Endodermal cell (in vitro differentiated cells): ENCODE data around the gene OR8B2. TPM values are rescaled to one million over a fixed set of nuclear protein-coding genes. Genes with fewer than 3 reads are reported as not detected.
"Not testable (repeated sequence)": the region's sequence is repeated elsewhere in the genome, so short reads cannot be mapped to it uniquely, and the experiment has no call there.

Source experiments
- DNase-seq: peaks from one replicate; pipeline ENCODE4 v3.0.0-alpha.2; 2017
- H3K27ac ChIP-seq: 2 replicates; pipeline ENCODE4 v1.5.1; 2013; ENCODE audit warnings: mild to moderate bottlenecking, low read depth, low read length, moderate library complexity
- H3K27me3 ChIP-seq: 2 replicates; pipeline ENCODE4 v1.6.1; 2013; ENCODE audit warnings: mild to moderate bottlenecking, low read length, moderate library complexity; ENCODE audit not compliant: insufficient read depth, control insufficient read depth, poor library complexity, severe bottlenecking
- H3K36me3 ChIP-seq: 2 replicates; pipeline ENCODE4 v1.7.0; 2013; ENCODE audit warnings: mild to moderate bottlenecking, low read length, moderate library complexity; ENCODE audit not compliant: control insufficient read depth, insufficient read depth
- H3K4me1 ChIP-seq: one replicate; pipeline ENCODE4 v1.7.0; 2013; ENCODE audit warnings: low read length; ENCODE audit not compliant: control insufficient read depth, insufficient read depth
- H3K4me3 ChIP-seq: 2 replicates; pipeline ENCODE4 v1.5.1; 2013; ENCODE audit warnings: mild to moderate bottlenecking, low read length, moderate library complexity
- H3K9ac ChIP-seq: 2 replicates; pipeline ENCODE4 v1.6.1; 2013; ENCODE audit warnings: mild to moderate bottlenecking, low read length, moderate library complexity; ENCODE audit not compliant: poor library complexity, severe bottlenecking; ENCODE audit errors: extremely low read depth
- H3K9me3 ChIP-seq: 2 replicates; pipeline ENCODE4 v1.6.1; 2013; ENCODE audit warnings: mild to moderate bottlenecking, low read length, moderate library complexity; ENCODE audit not compliant: control insufficient read depth
- H3K27ac Mint-ChIP-seq: 2 replicates; pipeline ENCODE4 v1.8.0; 2020; ENCODE audit warnings: mixed read lengths
- H3K27me3 Mint-ChIP-seq: 2 replicates; pipeline ENCODE4 v1.8.0; 2021; ENCODE audit warnings: mild to moderate bottlenecking, mixed read lengths; ENCODE audit not compliant: insufficient read depth
- H3K36me3 Mint-ChIP-seq: 2 replicates; pipeline ENCODE4 v1.8.0; 2020; ENCODE audit warnings: low read depth, mixed read lengths
- H3K4me1 Mint-ChIP-seq: 2 replicates; pipeline ENCODE4 v1.8.0; 2020; ENCODE audit warnings: mixed read lengths
- H3K4me3 Mint-ChIP-seq: 2 replicates; pipeline ENCODE4 v1.8.0; 2020; ENCODE audit warnings: mild to moderate bottlenecking, moderate library complexity, mixed read lengths
- H3K9me3 Mint-ChIP-seq: 2 replicates; pipeline ENCODE4 v1.8.0; 2020; ENCODE audit warnings: mild to moderate bottlenecking, mixed read lengths
- WGBS, 2 experiments: methylation state at CpG; one replicate each; pipeline versions ENCODE4 v1.1.5 to v1.1.7; 2013; ENCODE audit warnings: missing lambda C conversion rate in 2 of 2, mixed read lengths in 1 of 2; ENCODE audit not compliant: insufficient coverage in 1 of 2, insufficient read length in 1 of 2; 5-methylcytosine and 5-hydroxymethylcytosine counted together
- total RNA-seq, 2 donors: library from RNA; stranded (reverse); fragmentation: NEBNext Ultra II Directional in 1 of 2; extraction: Animal tissue kit (Norgen Biotek cat#: 25700) in 1 of 2; gene quantifications; 2 replicates in 1 of 2; 3 replicates in 1 of 2; pipeline ENCODE4 v1.2.1, GENCODE V29; 2021
- TF ChIP-seq, protein P1 (sequence below): fragments of 200-600 bp; sonication (generic); conservative IDR thresholded peaks from 2 replicates; pipeline ENCODE4 v1.5.0; 2021; ENCODE audit warnings: antibody characterized with exemption, mild to moderate bottlenecking

OR8B2 gene
- total RNA-seq, 2 donors from 2014 or later = not detected

DNA sequence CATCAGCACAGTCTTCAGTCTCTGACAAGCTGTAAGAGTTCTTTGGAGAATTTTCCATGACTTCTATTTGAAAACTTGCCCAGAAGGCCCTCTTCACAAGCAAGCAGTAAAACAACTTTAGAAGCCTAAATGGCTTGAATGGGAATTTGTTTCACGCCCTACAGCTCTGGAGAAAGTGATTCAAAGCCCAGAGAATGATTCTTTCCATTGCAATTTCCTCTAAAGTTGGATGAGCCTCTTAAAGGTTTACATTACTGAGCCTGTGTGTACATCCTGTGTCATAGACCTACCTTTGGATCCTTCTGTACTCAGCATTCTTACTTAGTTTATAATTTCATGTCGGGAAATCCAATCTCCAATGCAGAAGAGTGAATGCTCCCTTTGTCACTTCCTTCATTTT, 21.3 kb upstream of the OR8B2 start:
- Mint-ChIP-seq H3K4me3 (no peak overlapping the region), H3K27ac (no peak overlapping the region), H3K4me1 (peaks cover 13% of the 10 kb centered on the region), H3K36me3 (peaks cover 3% of the 10 kb centered on the region), H3K9me3 (peaks cover 14% of the 10 kb centered on the region), H3K27me3 (peaks cover 17% of the 10 kb centered on the region)
- TF ChIP-seq, protein P1, sequence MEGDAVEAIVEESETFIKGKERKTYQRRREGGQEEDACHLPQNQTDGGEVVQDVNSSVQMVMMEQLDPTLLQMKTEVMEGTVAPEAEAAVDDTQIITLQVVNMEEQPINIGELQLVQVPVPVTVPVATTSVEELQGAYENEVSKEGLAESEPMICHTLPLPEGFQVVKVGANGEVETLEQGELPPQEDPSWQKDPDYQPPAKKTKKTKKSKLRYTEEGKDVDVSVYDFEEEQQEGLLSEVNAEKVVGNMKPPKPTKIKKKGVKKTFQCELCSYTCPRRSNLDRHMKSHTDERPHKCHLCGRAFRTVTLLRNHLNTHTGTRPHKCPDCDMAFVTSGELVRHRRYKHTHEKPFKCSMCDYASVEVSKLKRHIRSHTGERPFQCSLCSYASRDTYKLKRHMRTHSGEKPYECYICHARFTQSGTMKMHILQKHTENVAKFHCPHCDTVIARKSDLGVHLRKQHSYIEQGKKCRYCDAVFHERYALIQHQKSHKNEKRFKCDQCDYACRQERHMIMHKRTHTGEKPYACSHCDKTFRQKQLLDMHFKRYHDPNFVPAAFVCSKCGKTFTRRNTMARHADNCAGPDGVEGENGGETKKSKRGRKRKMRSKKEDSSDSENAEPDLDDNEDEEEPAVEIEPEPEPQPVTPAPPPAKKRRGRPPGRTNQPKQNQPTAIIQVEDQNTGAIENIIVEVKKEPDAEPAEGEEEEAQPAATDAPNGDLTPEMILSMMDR = no peak
- peaks cover 4% of the 10 kb centered on the region for H3K9me3 ChIP-seq
- no peak overlapping the region for H3K27ac ChIP-seq
- no peak overlapping the region for H3K9ac ChIP-seq
- 91 to 100% methylated on average over 2 of the region's 2 CpGs for WGBS, 2 experiments
- H3K36me3 ChIP-seq = no peaks in the 10 kb centered on the region
- H3K4me1 ChIP-seq = no peaks in the 10 kb centered on the region
- no peak for DNase-seq
- H3K4me3 ChIP-seq = no peak overlapping the region
- peaks cover 32% of the 10 kb centered on the region for H3K27me3 ChIP-seq

DNA sequence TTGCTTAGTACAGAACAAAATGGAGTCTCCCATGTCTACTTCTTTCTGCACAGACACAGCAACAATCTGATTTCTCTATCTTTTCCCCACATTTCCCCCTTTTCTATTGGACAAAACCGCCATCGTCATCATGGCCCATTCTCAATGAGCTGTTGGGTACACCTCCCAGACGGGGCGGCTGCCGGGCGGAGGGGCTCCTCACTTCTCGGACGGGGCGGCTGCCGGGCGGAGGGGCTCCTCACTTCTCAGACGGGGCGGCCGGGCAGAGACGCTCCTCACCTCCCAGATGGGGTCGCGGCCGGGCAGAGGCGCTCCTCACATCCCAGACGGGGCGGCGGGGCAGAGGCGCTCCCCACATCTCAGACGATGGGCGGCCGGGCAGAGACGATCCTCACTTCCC, 18.9 kb upstream of the OR8B2 start:
- Mint-ChIP-seq H3K9me3 (peaks cover 14% of the 10 kb centered on the region), H3K27me3 (peaks cover 14% of the 10 kb centered on the region)
- peaks cover 19% of the 10 kb centered on the region for H3K27me3 ChIP-seq
- H3K36me3 Mint-ChIP-seq, H3K9me3 ChIP-seq, H3K27ac ChIP-seq, DNase-seq, H3K4me1 Mint-ChIP-seq, H3K36me3 ChIP-seq, H3K9ac ChIP-seq, H3K27ac Mint-ChIP-seq, H3K4me3 Mint-ChIP-seq, H3K4me3 ChIP-seq, H3K4me1 ChIP-seq: not testable (repeated sequence)
- WGBS, 2 experiments = 82 to 89% methylated on average over 3 to 14 of the region's 27 CpGs

DNA sequence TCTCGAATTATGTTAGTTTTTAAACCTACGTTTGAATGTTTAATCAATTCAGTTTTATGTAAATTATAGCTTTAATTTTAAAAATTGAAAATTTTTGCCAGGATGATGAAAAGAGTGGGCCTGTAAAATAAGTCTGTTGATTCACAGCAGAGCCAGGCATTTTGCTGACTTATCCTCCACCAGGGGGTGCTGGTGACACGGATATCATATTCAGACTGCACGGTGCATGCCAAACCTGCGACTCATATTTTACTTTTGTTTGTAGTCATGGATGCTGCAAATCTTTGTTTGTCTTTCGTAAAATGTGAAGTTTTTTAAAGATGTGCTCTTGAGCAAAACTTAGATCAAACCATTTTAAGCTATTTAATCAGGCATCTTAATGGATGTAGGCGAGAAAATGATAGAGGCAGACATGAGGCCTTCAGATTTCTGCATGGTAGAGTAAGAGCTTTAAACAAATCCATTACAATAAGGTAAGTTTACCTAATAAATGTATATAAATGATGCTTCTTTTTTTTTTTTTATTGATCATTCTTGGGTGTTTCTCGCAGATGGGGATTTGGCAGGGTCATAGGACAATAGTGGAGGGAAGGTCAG, 18.1 kb upstream of the OR8B2 start:
- Histone ChIP-seq H3K36me3 (no peaks in the 10 kb centered on the region), H3K4me1 (no peaks in the 10 kb centered on the region), H3K27ac (no peak overlapping the region), H3K9me3 (peaks cover 4% of the 10 kb centered on the region), H3K4me3 (no peak overlapping the region), H3K27me3 (peaks cover 12% of the 10 kb centered on the region), H3K9ac (no peak overlapping the region)
- peaks cover 12% of the 10 kb centered on the region for H3K27me3 Mint-ChIP-seq
- H3K9me3 Mint-ChIP-seq = peaks cover 14% of the 10 kb centered on the region
- no peaks in the 10 kb centered on the region for H3K4me1 Mint-ChIP-seq
- 69% methylated on average over 6 of the region's 8 CpGs; no CpG with 5 or more reads in 1 of the 2 experiments for WGBS, 2 experiments
- TF ChIP-seq, protein P1 = peak; percentile 83
- no peak overlapping the region for H3K27ac Mint-ChIP-seq
- H3K36me3 Mint-ChIP-seq = peaks cover 3% of the 10 kb centered on the region
- peak; percentile 81 for DNase-seq
- no peak overlapping the region for H3K4me3 Mint-ChIP-seq

DNA sequence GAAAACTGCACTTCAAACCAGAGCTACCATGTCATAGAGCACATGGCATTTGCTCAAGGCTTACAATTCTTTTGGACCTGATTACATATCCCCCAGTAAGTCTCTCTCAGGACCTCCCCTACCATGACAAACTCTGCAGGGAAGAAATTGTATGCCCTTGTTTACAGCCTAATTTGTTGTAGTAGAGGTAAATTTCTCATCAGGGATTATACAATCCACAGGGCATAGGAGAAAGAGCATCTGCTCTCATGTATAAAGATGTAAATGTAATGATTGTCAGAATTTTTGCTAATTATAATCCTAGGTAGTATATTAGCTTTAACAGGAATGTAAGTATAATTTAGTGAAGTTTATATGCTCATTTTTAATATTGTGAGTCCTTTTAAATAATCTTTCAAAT, 14.6 kb upstream of the OR8B2 start, which contains the start of gene OR8B3:
Gene OR8B3 (minus strand): TSS at position 101 of the 400 bp plus-strand sequence. CDS start 1,673 bp downstream, outside the sequence.
- Mint-ChIP-seq H3K27ac (no peak within 1 kb of the TSS), H3K4me3 (no peak within 1 kb of the TSS), H3K9me3 (peaks cover 11% of the 10 kb centered on the region), H3K36me3 (peaks cover 3% of the 10 kb centered on the region), H3K4me1 (no peaks in the 10 kb centered on the region), H3K27me3 (no peaks in the 10 kb centered on the region)
- H3K27ac ChIP-seq = no peak within 1 kb of the TSS
- H3K36me3 ChIP-seq = no peaks in the 10 kb centered on the region
- no peak within 1 kb of the TSS for H3K4me3 ChIP-seq
- TF ChIP-seq, protein P1 = no peak
- H3K27me3 ChIP-seq = no peaks in the 10 kb centered on the region
- H3K9me3 ChIP-seq = peaks cover under 1% of the 10 kb centered on the region
- no peaks in the 10 kb centered on the region for H3K4me1 ChIP-seq
- no peak within 1 kb of the TSS for H3K9ac ChIP-seq
- no peak for DNase-seq

DNA sequence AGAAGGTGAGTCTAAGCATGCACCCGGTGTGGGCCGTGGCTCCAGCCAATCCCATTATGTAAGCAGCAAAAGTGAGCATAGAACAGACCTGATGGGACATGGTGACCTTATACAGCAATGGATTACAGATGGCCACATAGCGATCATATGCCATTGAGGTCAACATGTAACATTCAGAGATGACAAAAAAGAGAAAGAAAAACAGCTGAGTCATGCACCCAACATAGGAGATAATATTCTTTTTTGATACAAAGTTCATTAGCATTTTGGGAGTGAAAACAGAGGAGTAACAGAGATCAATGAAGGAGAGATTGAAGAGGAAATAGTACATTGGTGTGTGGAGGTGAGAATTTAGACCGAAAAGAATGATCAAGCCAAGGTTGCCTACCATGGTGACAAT, 12.5 kb upstream of the OR8B2 start:
- H3K27ac ChIP-seq, H3K4me3 ChIP-seq, H3K27me3 ChIP-seq, H3K9ac ChIP-seq, H3K36me3 ChIP-seq, DNase-seq, H3K9me3 Mint-ChIP-seq, H3K27me3 Mint-ChIP-seq, H3K4me1 Mint-ChIP-seq, H3K27ac Mint-ChIP-seq, H3K4me3 Mint-ChIP-seq, H3K4me1 ChIP-seq, H3K36me3 Mint-ChIP-seq, H3K9me3 ChIP-seq: not testable (repeated sequence)
- 100% methylated on average over 1 to 2 of the region's 4 CpGs for WGBS, 2 experiments
